Measurements from ENCODE around the gene ZNF771. TPM values are rescaled to one million over a fixed set of nuclear protein-coding genes. Genes with fewer than 3 reads are reported as not detected.

ZNF771 gene
- 10.7 TPM for polyA plus RNA-seq (2013, experiment 1 of 2)
- polyA plus RNA-seq (2013, experiment 2 of 2) = 7.9 TPM

GRCh38 chr16:30407102-30407803 is at the start of gene ZNF771:
Gene ZNF771 (plus strand): TSS chr16:30407606. CDS start chr16:30408054, 448 bp downstream.
- peak within 1 kb of the TSS; percentile 60 for H3K4me3 ChIP-seq (ENCODE audit: extremely low read depth, insufficient read depth, low read length, poor library complexity, severe bottlenecking)
- H3K27ac ChIP-seq (ENCODE audit: low read depth, low read length, severe bottlenecking) = peak within 1 kb of the TSS; percentile 84
- peaks cover 26% of the 10 kb centered on the region for H3K36me3 ChIP-seq (ENCODE audit: control insufficient read depth, insufficient read depth, low read length)
- H3K4me1 ChIP-seq (ENCODE audit: control insufficient read depth, insufficient read depth, low read length, poor library complexity, severe bottlenecking) = no peaks in the 10 kb centered on the region
- WGBS, 2 experiments (ENCODE audit: insufficient coverage in 2 of 2) = 0 to 1% methylated on average over 32 to 59 of the region's 65 CpGs
- H3K9me3 ChIP-seq (ENCODE audit: control insufficient read depth, low read length) = no peaks in the 10 kb centered on the region

GRCh38 chr16:30357715-30358576 is 49.5 kb upstream of the ZNF771 start:
- 92 to 95% methylated on average over 27 to 34 of the region's 37 CpGs for WGBS, 2 experiments (ENCODE audit: insufficient coverage in 2 of 2)
- Histone ChIP-seq H3K27ac (ENCODE audit: low read depth, low read length, severe bottlenecking) (no peak overlapping the region), H3K4me1 (ENCODE audit: control insufficient read depth, insufficient read depth, low read length, poor library complexity, severe bottlenecking) (peaks cover 13% of the 10 kb centered on the region), H3K36me3 (ENCODE audit: control insufficient read depth, insufficient read depth, low read length) (peaks cover 60% of the 10 kb centered on the region), H3K9me3 (ENCODE audit: control insufficient read depth, low read length) (no peaks in the 10 kb centered on the region), H3K4me3 (ENCODE audit: extremely low read depth, insufficient read depth, low read length, poor library complexity, severe bottlenecking) (no peak overlapping the region)

- Histone ChIP-seq H3K4me3 (ENCODE audit: extremely low read depth, insufficient read depth, low read length, poor library complexity, severe bottlenecking) (no peak overlapping the region), H3K36me3 (ENCODE audit: control insufficient read depth, insufficient read depth, low read length) (peaks cover 59% of the 10 kb centered on the region), H3K9me3 (ENCODE audit: control insufficient read depth, low read length) (no peaks in the 10 kb centered on the region), H3K4me1 (ENCODE audit: control insufficient read depth, insufficient read depth, low read length, poor library complexity, severe bottlenecking) (peaks cover 13% of the 10 kb centered on the region), H3K27ac (ENCODE audit: low read depth, low read length, severe bottlenecking) (no peak overlapping the region)
- 93 to 94% methylated on average over 8 to 9 of the region's 9 CpGs for WGBS, 2 experiments (ENCODE audit: insufficient coverage in 2 of 2)
These were observed 48.8 kb upstream of the ZNF771 start for GRCh38 chr16:30358577-30358936.

- Histone ChIP-seq H3K36me3 (ENCODE audit: control insufficient read depth, insufficient read depth, low read length) (peaks cover 60% of the 10 kb centered on the region), H3K4me3 (ENCODE audit: extremely low read depth, insufficient read depth, low read length, poor library complexity, severe bottlenecking) (no peak overlapping the region), H3K9me3 (ENCODE audit: control insufficient read depth, low read length) (no peaks in the 10 kb centered on the region), H3K27ac (ENCODE audit: low read depth, low read length, severe bottlenecking) (no peak overlapping the region), H3K4me1 (ENCODE audit: control insufficient read depth, insufficient read depth, low read length, poor library complexity, severe bottlenecking) (peaks cover 13% of the 10 kb centered on the region)
- 94 to 95% methylated on average over 25 of the region's 28 CpGs for WGBS, 2 experiments (ENCODE audit: insufficient coverage in 2 of 2)
These were observed 48.2 kb upstream of the ZNF771 start for GRCh38 chr16:30358990-30359870.

GRCh38 chr16:30359871-30360170 is 47.6 kb upstream of the ZNF771 start:
- 86 to 92% methylated on average over 6 of the region's 6 CpGs for WGBS, 2 experiments (ENCODE audit: insufficient coverage in 2 of 2)
- H3K27ac ChIP-seq (ENCODE audit: low read depth, low read length, severe bottlenecking) = no peak overlapping the region
- H3K4me3 ChIP-seq (ENCODE audit: extremely low read depth, insufficient read depth, low read length, poor library complexity, severe bottlenecking) = no peak overlapping the region
- no peaks in the 10 kb centered on the region for H3K9me3 ChIP-seq (ENCODE audit: control insufficient read depth, low read length)
- H3K36me3 ChIP-seq (ENCODE audit: control insufficient read depth, insufficient read depth, low read length) = peaks cover 65% of the 10 kb centered on the region
- peaks cover 13% of the 10 kb centered on the region for H3K4me1 ChIP-seq (ENCODE audit: control insufficient read depth, insufficient read depth, low read length, poor library complexity, severe bottlenecking)

GRCh38 chr16:30361180-30361579 is 46.2 kb upstream of the ZNF771 start:
- no peaks in the 10 kb centered on the region for H3K9me3 ChIP-seq (ENCODE audit: control insufficient read depth, low read length)
- peaks cover 78% of the 10 kb centered on the region for H3K36me3 ChIP-seq (ENCODE audit: control insufficient read depth, insufficient read depth, low read length)
- peaks cover 6% of the 10 kb centered on the region for H3K4me1 ChIP-seq (ENCODE audit: control insufficient read depth, insufficient read depth, low read length, poor library complexity, severe bottlenecking)
- WGBS, 2 experiments (ENCODE audit: insufficient coverage in 2 of 2) = 96 to 98% methylated on average over 5 to 6 of the region's 7 CpGs
- H3K4me3 ChIP-seq (ENCODE audit: extremely low read depth, insufficient read depth, low read length, poor library complexity, severe bottlenecking) = no peak overlapping the region
- no peak overlapping the region for H3K27ac ChIP-seq (ENCODE audit: low read depth, low read length, severe bottlenecking)

GRCh38 chr16:30365200-30365599 is 42.2 kb upstream of the ZNF771 start:
- Histone ChIP-seq H3K36me3 (ENCODE audit: control insufficient read depth, insufficient read depth, low read length) (peaks cover 51% of the 10 kb centered on the region), H3K27ac (ENCODE audit: low read depth, low read length, severe bottlenecking) (no peak overlapping the region), H3K4me3 (ENCODE audit: extremely low read depth, insufficient read depth, low read length, poor library complexity, severe bottlenecking) (no peak overlapping the region), H3K9me3 (ENCODE audit: control insufficient read depth, low read length) (no peaks in the 10 kb centered on the region), H3K4me1 (ENCODE audit: control insufficient read depth, insufficient read depth, low read length, poor library complexity, severe bottlenecking) (peaks cover 6% of the 10 kb centered on the region)
- WGBS, 2 experiments (ENCODE audit: insufficient coverage in 2 of 2) = 95 to 97% methylated on average over 9 to 10 of the region's 10 CpGs

GRCh38 chr16:30366511-30366910 is 40.9 kb upstream of the ZNF771 start:
- Histone ChIP-seq H3K4me3 (ENCODE audit: extremely low read depth, insufficient read depth, low read length, poor library complexity, severe bottlenecking) (no peak overlapping the region), H3K36me3 (ENCODE audit: control insufficient read depth, insufficient read depth, low read length) (peaks cover 44% of the 10 kb centered on the region), H3K27ac (ENCODE audit: low read depth, low read length, severe bottlenecking) (no peak overlapping the region), H3K4me1 (ENCODE audit: control insufficient read depth, insufficient read depth, low read length, poor library complexity, severe bottlenecking) (peaks cover 9% of the 10 kb centered on the region), H3K9me3 (ENCODE audit: control insufficient read depth, low read length) (no peaks in the 10 kb centered on the region)
- 81 to 85% methylated on average over 3 to 4 of the region's 4 CpGs for WGBS, 2 experiments (ENCODE audit: insufficient coverage in 2 of 2)

GRCh38 chr16:30367349-30368009 is 39.9 kb upstream of the ZNF771 start:
- 95% methylated on average over 9 of the region's 10 CpGs for WGBS, 2 experiments (ENCODE audit: insufficient coverage in 2 of 2)
- Histone ChIP-seq H3K4me3 (ENCODE audit: extremely low read depth, insufficient read depth, low read length, poor library complexity, severe bottlenecking) (peak overlapping the region; percentile 80), H3K27ac (ENCODE audit: low read depth, low read length, severe bottlenecking) (no peak overlapping the region), H3K9me3 (ENCODE audit: control insufficient read depth, low read length) (no peaks in the 10 kb centered on the region), H3K4me1 (ENCODE audit: control insufficient read depth, insufficient read depth, low read length, poor library complexity, severe bottlenecking) (peaks cover 9% of the 10 kb centered on the region), H3K36me3 (ENCODE audit: control insufficient read depth, insufficient read depth, low read length) (peaks cover 40% of the 10 kb centered on the region)

All from mesodermal cell (in vitro differentiated cells).